IgD-negative memory B cell (primary cell): ENCODE results near the gene PTPN1. TPM values are rescaled to one million over a fixed set of nuclear protein-coding genes. Genes with fewer than 3 reads are reported as not detected.
"Not testable (repeated sequence)": the region's sequence is repeated elsewhere in the genome, so short reads cannot be mapped to it uniquely, and the experiment has no call there.

Source experiments
- H3K27ac Mint-ChIP-seq, 3 donors: one replicate each; pipeline ENCODE4 v1.8.0; 2020 to 2022; ENCODE audit warnings: mild to moderate bottlenecking in 3 of 3, mixed read lengths in 3 of 3, moderate library complexity in 1 of 3
- H3K27me3 Mint-ChIP-seq: one replicate; pipeline ENCODE4 v1.8.0; 2021; ENCODE audit warnings: mixed read lengths
- H3K36me3 Mint-ChIP-seq: one replicate; pipeline ENCODE4 v1.8.0; 2020; ENCODE audit warnings: mild to moderate bottlenecking, mixed read lengths
- H3K4me1 Mint-ChIP-seq, 3 donors: one replicate each; pipeline ENCODE4 v1.8.0; 2020 to 2022; ENCODE audit warnings: mixed read lengths in 3 of 3, mild to moderate bottlenecking in 1 of 3
- H3K4me3 Mint-ChIP-seq, 4 donors: one replicate each; pipeline ENCODE4 v1.8.0; 2020 to 2022; ENCODE audit warnings: mild to moderate bottlenecking in 4 of 4, mixed read lengths in 4 of 4, moderate library complexity in 3 of 4
- H3K9me3 Mint-ChIP-seq, 3 donors: one replicate each; pipeline ENCODE4 v1.8.0; 2020 to 2021; ENCODE audit warnings: mixed read lengths in 3 of 3, mild to moderate bottlenecking in 1 of 3
- polyA plus RNA-seq: library from polyadenylated mRNA; unstranded; fragments of 300-500 nt; fragmentation: Illumina TruSeq; gene quantifications from one replicate; pipeline ENCODE4 v1.2.3, GENCODE V29; 2021

Gene PTPN1
- polyA plus RNA-seq, 1 donor from 2014 or later: 73.8 TPM

DNA sequence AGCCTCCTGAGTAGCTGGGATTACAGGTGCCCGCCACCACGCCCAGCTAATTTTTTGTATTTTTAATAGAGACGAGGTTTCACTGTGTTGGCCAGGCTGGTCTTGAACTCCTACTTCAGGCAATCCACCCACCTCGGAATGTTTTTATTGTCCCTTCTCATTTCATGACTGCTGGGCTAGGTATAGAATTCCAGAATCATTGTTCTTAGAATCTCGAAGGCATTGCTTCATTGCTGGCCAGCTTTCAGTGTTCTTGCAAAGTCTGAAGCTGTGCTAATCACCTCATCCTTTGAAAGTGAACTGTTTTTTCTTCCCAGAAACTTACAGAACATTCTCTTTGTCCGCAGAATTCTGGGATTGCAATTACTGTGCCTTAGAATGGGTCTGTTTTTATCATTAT, 49.0 kb downstream of the PTPN1 start:
- H3K27me3 Mint-ChIP-seq: no peaks in the 10 kb centered on the region
- peaks cover 16% of the 10 kb centered on the region for H3K36me3 Mint-ChIP-seq
- H3K9me3 Mint-ChIP-seq: no peaks in the 10 kb centered on the region
- peaks cover 38 to 47% (median 41%) of the 10 kb centered on the region in 3 donors for H3K4me1 Mint-ChIP-seq
- H3K4me3 Mint-ChIP-seq: peak overlapping the region in 2 of 4 donors; percentile 52 to 78
- H3K27ac Mint-ChIP-seq: peak overlapping the region; percentile 0 to 49 (median 35)

- Mint-ChIP-seq H3K27me3 (no peaks in the 10 kb centered on the region), H3K9me3 (no peaks in the 10 kb centered on the region), H3K27ac (peak overlapping the region in 2 of 3 donors; percentile 0 to 49), H3K4me3 (peak overlapping the region in 3 of 4 donors; percentile 30 to 78 (median 52)), H3K4me1 (peaks cover 41 to 51% (median 45%) of the 10 kb centered on the region in 3 donors), H3K36me3 (peaks cover 16% of the 10 kb centered on the region)
These were observed 49.9 kb downstream of the PTPN1 start for GRCh38 chr20:50559856-50560638.

- Mint-ChIP-seq H3K4me1 (peaks cover 40 to 53% (median 49%) of the 10 kb centered on the region in 3 donors), H3K27ac (peak overlapping the region; percentile 39 to 93 (median 61)), H3K4me3 (peak overlapping the region in 2 of 4 donors; percentile 25 to 67), H3K27me3 (no peaks in the 10 kb centered on the region), H3K36me3 (peaks cover 16% of the 10 kb centered on the region), H3K9me3 (no peaks in the 10 kb centered on the region)
These were observed 50.7 kb downstream of the PTPN1 start for GRCh38 chr20:50560867-50561266.

DNA sequence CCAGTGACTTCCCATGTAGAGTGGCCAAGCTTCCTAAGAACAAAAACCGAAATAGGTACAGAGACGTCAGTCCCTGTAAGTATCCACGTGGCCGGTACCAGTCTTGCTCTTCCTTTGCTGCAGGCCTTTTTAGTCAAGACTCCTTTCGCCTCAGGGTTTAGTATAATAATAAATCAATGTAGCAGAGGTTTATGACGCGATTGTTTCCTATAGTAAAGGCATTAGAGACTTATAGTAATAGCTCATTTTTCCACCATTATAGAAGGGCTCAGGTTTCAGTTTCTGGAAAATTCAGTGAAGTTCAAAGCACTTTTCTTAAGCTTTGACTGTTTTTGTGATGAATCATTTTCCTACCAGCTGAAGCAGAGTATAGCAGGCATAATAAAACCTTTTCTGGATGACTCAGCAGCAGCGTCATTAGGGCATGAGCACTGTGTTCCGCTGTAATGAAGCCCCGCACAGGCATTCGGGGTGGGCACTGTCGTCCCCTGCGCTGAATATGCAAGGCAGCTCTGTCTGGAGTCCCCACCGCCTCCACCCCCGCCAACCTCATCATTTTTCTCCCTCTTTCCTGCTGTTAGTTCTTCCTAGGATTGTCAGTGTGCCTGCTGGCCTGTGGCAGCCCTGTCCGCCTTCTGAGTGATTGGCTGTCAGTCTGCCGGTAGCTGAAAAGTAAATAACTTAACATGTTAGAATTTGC, 51.3 kb downstream of the PTPN1 start:
- Mint-ChIP-seq H3K27ac (peak overlapping the region; percentile 39 to 93 (median 61)), H3K4me1 (peaks cover 35 to 53% (median 47%) of the 10 kb centered on the region in 3 donors), H3K27me3 (no peaks in the 10 kb centered on the region), H3K36me3 (peaks cover 16% of the 10 kb centered on the region), H3K4me3 (peak overlapping the region in 2 of 4 donors; percentile 46 to 67), H3K9me3 (no peaks in the 10 kb centered on the region)

- Mint-ChIP-seq H3K27me3 (no peaks in the 10 kb centered on the region), H3K9me3 (no peaks in the 10 kb centered on the region), H3K36me3 (peaks cover 15% of the 10 kb centered on the region), H3K4me3 (no peak overlapping the region), H3K4me1 (peaks cover 32 to 53% (median 47%) of the 10 kb centered on the region in 3 donors), H3K27ac (peak overlapping the region in 1 of 3 donors; percentile 83)
These were observed 52.1 kb downstream of the PTPN1 start for GRCh38 chr20:50562262-50562701.

GRCh38 chr20:50563133-50563944, 53.2 kb downstream of the PTPN1 start:
- peak overlapping the region in 1 of 3 donors; percentile 39 for H3K27ac Mint-ChIP-seq
- peaks cover 28 to 53% (median 48%) of the 10 kb centered on the region in 3 donors for H3K4me1 Mint-ChIP-seq

GRCh38 chr20:50565383-50565782, 55.2 kb downstream of the PTPN1 start:
- peak overlapping the region in 1 of 4 donors; percentile 28 for H3K4me3 Mint-ChIP-seq
- H3K27me3 Mint-ChIP-seq: no peaks in the 10 kb centered on the region
- H3K27ac Mint-ChIP-seq: peak overlapping the region; percentile 57 to 80 (median 58)
- no peaks in the 10 kb centered on the region for H3K9me3 Mint-ChIP-seq
- peaks cover 25 to 50% (median 50%) of the 10 kb centered on the region in 3 donors for H3K4me1 Mint-ChIP-seq
- H3K36me3 Mint-ChIP-seq: peaks cover 10% of the 10 kb centered on the region

More at GRCh38 chr20:50563133-50563944, 53.2 kb downstream of the PTPN1 start:
- Mint-ChIP-seq H3K4me3 (peak overlapping the region in 1 of 4 donors; percentile 45), H3K9me3 (no peaks in the 10 kb centered on the region), H3K36me3 (peaks cover 16% of the 10 kb centered on the region), H3K27me3 (no peaks in the 10 kb centered on the region)

DNA sequence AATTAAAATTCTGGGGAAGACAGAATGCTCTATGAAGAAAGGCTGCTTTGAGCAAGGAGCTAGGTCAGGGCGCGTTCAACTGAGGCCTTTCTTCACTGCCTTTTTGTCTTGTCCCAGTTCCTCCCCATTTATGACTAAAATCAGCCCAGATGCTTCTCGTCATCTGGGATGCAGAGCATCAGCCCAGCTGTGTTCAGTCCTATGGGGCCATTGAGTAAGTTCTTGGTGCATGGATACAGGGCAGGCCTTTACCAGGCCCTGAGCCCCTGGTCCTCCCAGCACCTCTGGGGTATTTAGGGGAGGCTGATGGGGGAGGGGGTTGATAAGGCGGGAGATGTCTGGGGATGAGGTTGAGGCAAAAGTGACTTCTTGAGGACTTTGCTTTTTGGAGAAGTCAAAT, 55.7 kb downstream of the PTPN1 start:
- Mint-ChIP-seq H3K4me1 (peaks cover 25 to 53% (median 51%) of the 10 kb centered on the region in 3 donors), H3K36me3 (peaks cover 10% of the 10 kb centered on the region)

DNA sequence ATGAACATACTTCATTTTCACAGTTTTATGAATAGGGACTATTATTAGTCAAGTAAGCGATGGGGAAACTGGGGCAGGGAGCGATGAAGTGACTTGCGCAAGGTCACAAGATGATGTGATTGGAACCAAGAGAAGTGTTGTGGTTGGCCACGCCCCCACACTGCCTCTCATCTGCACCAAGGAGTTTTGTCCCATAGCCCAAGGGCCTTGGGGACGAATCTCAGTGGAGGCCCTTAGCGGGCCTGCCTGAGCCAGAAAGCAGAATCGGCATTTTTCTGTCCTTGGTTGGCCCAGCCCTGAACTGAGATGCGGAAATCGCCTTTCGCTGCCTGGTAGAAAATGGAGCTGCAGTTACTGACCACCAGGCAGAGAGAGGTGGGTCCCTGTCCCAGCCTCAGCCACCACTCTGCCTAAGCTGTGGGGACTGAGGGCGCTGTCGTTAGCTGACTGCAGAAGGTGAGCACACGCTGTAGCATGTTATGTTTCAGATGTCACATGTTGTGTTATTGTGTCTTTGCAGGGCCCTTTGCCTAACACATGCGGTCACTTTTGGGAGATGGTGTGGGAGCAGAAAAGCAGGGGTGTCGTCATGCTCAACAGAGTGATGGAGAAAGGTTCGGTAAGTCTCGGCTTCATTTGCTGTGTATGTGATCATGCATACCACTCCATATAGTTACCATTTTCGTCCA, 57.8 kb downstream of the PTPN1 start:
- Mint-ChIP-seq H3K9me3 (no peaks in the 10 kb centered on the region), H3K4me1 (peaks cover 30 to 57% (median 56%) of the 10 kb centered on the region in 3 donors), H3K27ac (peak overlapping the region; percentile 31 to 63 (median 47)), H3K27me3 (no peaks in the 10 kb centered on the region), H3K36me3 (peaks cover 8% of the 10 kb centered on the region), H3K4me3 (no peak overlapping the region)

More for the DNA sequence above, 55.7 kb downstream of the PTPN1 start:
- Mint-ChIP-seq H3K9me3 (no peaks in the 10 kb centered on the region), H3K27ac (peak overlapping the region; percentile 57 to 80 (median 58)), H3K27me3 (no peaks in the 10 kb centered on the region), H3K4me3 (no peak overlapping the region)

DNA sequence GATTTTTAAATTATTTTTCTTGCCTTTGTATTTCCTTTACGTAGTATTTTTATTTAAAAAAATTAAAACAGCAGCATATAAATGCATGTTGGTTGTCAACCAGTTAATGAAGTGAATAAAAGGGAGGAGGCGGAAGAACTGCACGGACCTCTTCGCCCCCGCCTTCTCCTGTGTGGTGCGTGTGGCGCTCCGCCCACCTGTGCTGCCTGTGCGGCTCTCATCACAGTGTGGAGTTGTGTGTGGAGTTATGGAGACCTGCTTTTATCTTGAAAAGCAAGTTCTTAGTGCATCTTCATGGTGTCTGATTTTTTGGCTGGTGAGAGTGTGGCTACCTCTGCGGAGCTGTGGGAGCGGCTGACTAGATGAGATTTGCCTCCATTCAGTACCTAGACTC, 58.4 kb downstream of the PTPN1 start:
- Mint-ChIP-seq H3K9me3 (no peaks in the 10 kb centered on the region), H3K36me3 (peaks cover 4% of the 10 kb centered on the region), H3K4me3 (no peak overlapping the region), H3K27ac (peak overlapping the region; percentile 47 to 91 (median 82)), H3K27me3 (no peaks in the 10 kb centered on the region), H3K4me1 (peaks cover 35 to 59% (median 57%) of the 10 kb centered on the region in 3 donors)

DNA sequence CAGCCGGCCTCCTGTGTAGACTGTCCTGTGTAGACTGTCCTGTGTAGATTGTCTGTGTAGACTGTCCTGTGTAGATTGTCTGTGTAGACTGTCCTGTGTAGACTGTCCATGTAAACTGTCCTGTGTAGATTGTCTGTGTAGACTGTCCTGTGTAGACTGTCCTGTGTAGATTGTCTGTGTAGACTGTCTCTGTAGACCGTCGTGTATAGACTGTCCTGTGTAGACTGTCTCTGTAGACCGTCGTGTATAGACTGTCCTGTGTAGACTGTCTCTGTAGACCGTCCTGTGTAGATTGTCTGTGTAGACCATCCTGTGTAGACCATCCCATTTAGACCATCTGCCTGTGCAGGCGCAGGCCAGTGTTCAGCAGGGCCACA, 59.3 kb downstream of the PTPN1 start:
- peaks cover 35 to 60% (median 58%) of the 10 kb centered on the region in 3 donors for H3K4me1 Mint-ChIP-seq
- H3K27me3 Mint-ChIP-seq, H3K9me3 Mint-ChIP-seq, H3K36me3 Mint-ChIP-seq: not testable (repeated sequence)
- peak overlapping the region in 2 of 3 donors; percentile 57 to 91 for H3K27ac Mint-ChIP-seq
- peak overlapping the region in 1 of 4 donors; percentile 80 for H3K4me3 Mint-ChIP-seq

- Mint-ChIP-seq H3K4me1 (peaks cover 39 to 57% (median 54%) of the 10 kb centered on the region in 3 donors), H3K27ac (peak overlapping the region; percentile 51 to 85 (median 57)), H3K4me3 (peak overlapping the region in 2 of 4 donors; percentile 4 to 80), H3K36me3 (peaks cover 6% of the 10 kb centered on the region), H3K9me3 (no peaks in the 10 kb centered on the region), H3K27me3 (no peaks in the 10 kb centered on the region)
These were observed 60.0 kb downstream of the PTPN1 start for GRCh38 chr20:50569864-50570836.

GRCh38 chr20:50571466-50571865, 61.3 kb downstream of the PTPN1 start:
- no peaks in the 10 kb centered on the region for H3K9me3 Mint-ChIP-seq
- H3K36me3 Mint-ChIP-seq: peaks cover 8% of the 10 kb centered on the region
- peak overlapping the region in 1 of 4 donors; percentile 58 for H3K4me3 Mint-ChIP-seq
- H3K27me3 Mint-ChIP-seq: no peaks in the 10 kb centered on the region
- H3K27ac Mint-ChIP-seq: peak overlapping the region in 1 of 3 donors; percentile 51
- peaks cover 41 to 58% (median 50%) of the 10 kb centered on the region in 3 donors for H3K4me1 Mint-ChIP-seq
